Immature natural killer cell (primary cell): ENCODE data around the gene ELOA. TPM values are rescaled to one million over a fixed set of nuclear protein-coding genes. Genes with fewer than 3 reads are reported as not detected.

Source experiments
- DNase-seq, 3 donors: peaks; one replicate each; pipeline ENCODE4 v3.0.0; 2022; ENCODE audit warnings: mixed read lengths in 1 of 3
- H3K27ac Mint-ChIP-seq, 6 donors: one replicate each; pipeline ENCODE4 v1.8.0; 2020; ENCODE audit warnings: mixed read lengths in 6 of 6, mild to moderate bottlenecking in 5 of 6, inconsistent platforms in 4 of 6, moderate library complexity in 3 of 6
- H3K27me3 Mint-ChIP-seq, 3 donors: one replicate each; pipeline ENCODE4 v1.8.0; 2020 to 2021; ENCODE audit warnings: low read depth in 3 of 3, mild to moderate bottlenecking in 3 of 3, mixed read lengths in 3 of 3, moderate library complexity in 3 of 3, inconsistent platforms in 1 of 3
- H3K36me3 Mint-ChIP-seq, 3 donors: one replicate each; pipeline ENCODE4 v1.8.0; 2020; ENCODE audit warnings: mixed read lengths in 3 of 3, inconsistent platforms in 2 of 3, mild to moderate bottlenecking in 2 of 3
- H3K4me1 Mint-ChIP-seq, 2 donors: one replicate each; pipeline ENCODE4 v1.8.0; 2020; ENCODE audit warnings: inconsistent platforms in 2 of 2, mild to moderate bottlenecking in 2 of 2, mixed read lengths in 2 of 2, moderate library complexity in 1 of 2
- H3K4me3 Mint-ChIP-seq, 5 donors: one replicate each; pipeline ENCODE4 v1.8.0; 2020; ENCODE audit warnings: mild to moderate bottlenecking in 5 of 5, mixed read lengths in 5 of 5, inconsistent platforms in 3 of 5, moderate library complexity in 3 of 5
- H3K9me3 Mint-ChIP-seq, 6 donors: one replicate each; pipeline ENCODE4 v1.8.0; 2020; ENCODE audit warnings: mild to moderate bottlenecking in 6 of 6, mixed read lengths in 6 of 6, inconsistent platforms in 4 of 6, moderate library complexity in 3 of 6
- polyA plus RNA-seq, 3 donors: library from polyadenylated mRNA; unstranded; fragments of 300-500 nt; fragmentation: Illumina TruSeq; gene quantifications; one replicate each; pipeline ENCODE4 v1.2.3, GENCODE V29; 2021

ELOA gene
- polyA plus RNA-seq, 3 donors from 2014 or later, result 16.4 to 30.3 (median 19.1) TPM

GRCh38 chr1:23804183-23804835 lies 61.0 kb downstream of the ELOA start:
- peaks cover 2 to 10% (median 5%) of the 10 kb centered on the region in 3 donors for H3K27me3 Mint-ChIP-seq
- H3K9me3 Mint-ChIP-seq, result no peaks in the 10 kb centered on the region
- no peak overlapping the region for H3K4me3 Mint-ChIP-seq
- H3K36me3 Mint-ChIP-seq, result peaks cover 0 to 15% (median 0%) of the 10 kb centered on the region in 3 donors
- DNase-seq, result no peak
- H3K4me1 Mint-ChIP-seq, result peaks cover 13 to 15% of the 10 kb centered on the region in 2 donors
- peak overlapping the region in 3 of 6 donors; percentile 17 to 33 (median 28) for H3K27ac Mint-ChIP-seq

DNA sequence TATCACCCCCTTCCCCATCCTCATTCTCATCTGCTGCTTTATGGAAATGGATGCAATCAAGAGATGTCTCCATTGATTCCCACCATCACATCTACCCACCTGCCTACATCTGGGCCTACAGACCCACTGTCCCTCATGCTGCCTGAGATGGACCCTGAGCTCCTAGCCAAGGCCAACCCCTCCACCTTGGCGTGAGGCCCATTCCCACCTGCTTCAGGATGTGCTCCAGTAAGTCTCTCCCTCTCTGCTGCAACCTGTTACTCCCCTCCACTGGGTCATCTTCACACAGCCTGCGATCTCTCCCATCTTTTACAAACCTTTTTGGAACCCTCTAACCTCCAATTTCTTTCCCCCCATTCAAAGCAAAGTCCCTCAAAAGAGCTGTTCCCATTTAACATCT lies 61.8 kb downstream of the ELOA start:
- DNase-seq, result no peak
- H3K4me1 Mint-ChIP-seq, result peaks cover 11 to 12% of the 10 kb centered on the region in 2 donors
- H3K4me3 Mint-ChIP-seq, result no peak overlapping the region
- no peaks in the 10 kb centered on the region for H3K9me3 Mint-ChIP-seq
- H3K27me3 Mint-ChIP-seq, result peaks cover 2 to 10% (median 3%) of the 10 kb centered on the region in 3 donors
- H3K27ac Mint-ChIP-seq, result peak overlapping the region in 3 of 6 donors; percentile 37 to 61 (median 44)
- H3K36me3 Mint-ChIP-seq, result peaks cover 0 to 15% (median 0%) of the 10 kb centered on the region in 3 donors

DNA sequence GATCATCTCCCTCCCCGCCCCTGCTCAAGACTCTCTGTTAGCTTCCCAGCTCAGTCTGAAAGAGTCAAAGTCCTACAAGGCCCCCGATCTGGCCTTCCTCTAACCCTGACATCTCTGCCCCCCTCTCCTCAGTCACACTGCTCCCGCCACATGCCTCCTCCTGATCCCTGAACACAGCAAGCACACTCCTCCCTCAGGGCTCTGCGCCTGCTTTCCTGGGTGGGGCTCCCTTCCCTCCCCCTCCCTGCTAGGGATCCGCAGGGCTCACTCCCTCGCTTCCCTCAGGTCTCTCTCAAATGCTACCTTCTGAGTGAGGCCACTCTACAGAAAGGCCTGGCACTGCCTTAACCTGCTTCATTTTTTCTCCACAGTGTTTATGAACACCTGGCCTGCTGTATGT lies 63.0 kb downstream of the ELOA start:
- Mint-ChIP-seq H3K4me1 (peaks cover 6 to 10% of the 10 kb centered on the region in 2 donors), H3K9me3 (no peaks in the 10 kb centered on the region), H3K27ac (no peak overlapping the region), H3K36me3 (peaks cover 2 to 17% (median 5%) of the 10 kb centered on the region in 3 donors), H3K4me3 (no peak overlapping the region), H3K27me3 (peaks cover 0 to 6% (median 2%) of the 10 kb centered on the region in 3 donors)
- DNase-seq, result no peak

DNA sequence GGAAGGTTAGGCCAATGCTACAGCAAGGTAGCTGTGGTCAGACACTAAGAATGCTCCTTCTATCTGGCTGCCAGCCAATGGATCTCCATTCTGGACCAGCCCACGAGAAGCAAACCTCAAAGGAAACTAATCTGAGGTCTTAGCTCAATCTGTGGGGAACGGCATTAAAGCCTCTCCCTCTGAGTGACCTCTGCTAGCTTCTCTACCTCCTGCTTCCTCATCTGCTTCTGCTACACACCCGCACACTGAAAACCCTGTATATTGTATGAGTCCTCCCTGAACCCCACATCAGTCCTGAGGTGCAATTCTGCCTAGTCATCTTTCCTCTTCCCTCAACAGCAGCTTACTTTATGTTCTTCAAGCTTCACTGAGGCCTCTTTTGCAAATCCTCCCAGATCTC lies 64.2 kb downstream of the ELOA start:
- no peaks in the 10 kb centered on the region for H3K9me3 Mint-ChIP-seq
- peaks cover 5 to 9% of the 10 kb centered on the region in 2 donors for H3K4me1 Mint-ChIP-seq
- no peak for DNase-seq
- H3K4me3 Mint-ChIP-seq, result no peak overlapping the region
- H3K27me3 Mint-ChIP-seq, result peaks cover 0 to 6% (median 0%) of the 10 kb centered on the region in 3 donors
- peaks cover 9 to 22% (median 10%) of the 10 kb centered on the region in 3 donors for H3K36me3 Mint-ChIP-seq
- H3K27ac Mint-ChIP-seq, result no peak overlapping the region

DNA sequence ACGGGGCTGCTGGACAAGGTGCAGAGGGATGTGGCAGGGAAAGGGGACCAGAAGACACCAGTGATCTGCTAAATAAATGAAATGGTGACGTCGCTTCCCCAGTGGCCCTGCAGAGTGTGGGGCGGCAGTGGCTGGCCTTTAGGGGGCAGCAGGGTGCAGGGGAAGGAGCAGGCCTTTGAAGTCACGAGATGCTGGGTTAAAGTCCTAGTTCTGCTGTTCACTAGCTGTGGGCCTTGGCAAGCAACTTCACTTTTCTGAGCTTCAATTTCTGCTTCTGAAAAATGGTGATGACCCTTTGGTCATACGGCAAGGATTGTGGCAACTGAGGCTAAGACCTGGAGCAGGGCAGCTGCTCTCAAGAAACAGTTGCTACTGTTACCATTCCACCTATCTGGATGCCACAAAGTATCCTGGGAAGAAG lies 66.5 kb downstream of the ELOA start:
- Mint-ChIP-seq H3K36me3 (peaks cover 14 to 22% (median 16%) of the 10 kb centered on the region in 3 donors), H3K27me3 (peaks cover 0 to 6% (median 0%) of the 10 kb centered on the region in 3 donors), H3K4me3 (no peak overlapping the region), H3K27ac (peak overlapping the region in 4 of 6 donors; percentile 31 to 65 (median 56)), H3K9me3 (no peaks in the 10 kb centered on the region), H3K4me1 (peaks cover 5 to 9% of the 10 kb centered on the region in 2 donors)
- DNase-seq, result peak; percentile 72 to 79 (median 76)

DNA sequence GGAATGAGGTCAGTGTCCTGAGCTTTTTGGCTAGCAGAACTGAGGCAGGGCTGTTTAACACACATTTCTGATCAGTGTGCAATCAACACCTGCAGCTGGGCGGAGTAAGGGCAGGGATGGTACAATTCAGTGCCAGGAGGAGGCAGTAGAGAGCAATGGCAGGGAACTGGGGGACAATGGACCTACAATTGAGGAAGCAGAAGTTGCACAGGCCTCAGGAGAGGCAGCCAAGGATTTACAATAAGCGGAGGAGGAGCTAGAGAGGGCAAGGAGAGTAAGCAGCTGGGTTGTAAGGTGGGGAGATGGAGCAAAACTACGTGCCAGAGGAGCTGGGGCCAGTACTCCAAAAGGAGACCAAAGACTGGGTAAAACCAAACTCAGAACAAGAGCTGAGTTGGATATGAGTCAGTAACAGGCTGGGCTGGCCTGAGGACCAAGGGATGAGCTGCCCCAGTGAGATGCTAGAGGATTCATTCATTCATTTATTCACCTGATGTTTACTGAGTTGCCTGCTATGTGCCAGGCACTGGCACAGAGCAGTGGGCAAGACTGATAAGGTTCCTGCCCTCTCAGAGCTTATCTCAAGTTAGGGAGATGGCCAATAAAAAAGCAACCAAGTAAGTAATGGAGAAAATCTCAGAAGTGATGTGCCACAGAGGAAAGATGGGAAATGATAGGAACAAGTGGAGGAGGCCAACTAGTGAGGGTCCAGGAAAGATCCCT lies 67.7 kb downstream of the ELOA start:
- Mint-ChIP-seq H3K4me1 (peaks cover 5 to 9% of the 10 kb centered on the region in 2 donors), H3K27ac (peak overlapping the region in 3 of 6 donors; percentile 23 to 65 (median 57))

More for the DNA sequence above, 67.7 kb downstream of the ELOA start:
- DNase-seq, result peak; percentile 28 to 44 (median 28)
- H3K27me3 Mint-ChIP-seq, result peaks cover 0 to 6% (median 0%) of the 10 kb centered on the region in 3 donors
- H3K9me3 Mint-ChIP-seq, result no peaks in the 10 kb centered on the region
- no peak overlapping the region for H3K4me3 Mint-ChIP-seq
- peaks cover 14 to 18% (median 15%) of the 10 kb centered on the region in 3 donors for H3K36me3 Mint-ChIP-seq

Other genes with a start within 250 kb of the ELOA start
- gene E2F2, start 212.2 kb upstream of the ELOA start, polyA plus RNA-seq, result 1 to 10 TPM in 2 of 3 donors, under 1 TPM in 1; 0.28 to 1.3 (median 1.2) TPM
- gene ID3, start 184.0 kb upstream of the ELOA start, polyA plus RNA-seq, result 1 to 10 TPM in 1 of 3 donors, under 1 TPM in 1, not detected in 1; 0.28 to 2.5 TPM
- gene RPL11, start 51.7 kb upstream of the ELOA start, polyA plus RNA-seq, result 100 to 1,000 TPM; 524 to 763 (median 531) TPM
- gene PITHD1, start 34.9 kb downstream of the ELOA start, polyA plus RNA-seq, result 10 to 100 TPM; 62.5 to 89.2 (median 82.4) TPM
- gene LYPLA2, start 47.7 kb downstream of the ELOA start, polyA plus RNA-seq, result 100 to 1,000 TPM in 2 of 3 donors, 10 to 100 TPM in 1; 91.9 to 142 (median 117) TPM
- 10 to 100 TPM; 31.2 to 52.9 (median 39.9) TPM for gene GALE, start 57.3 kb downstream of the ELOA start, polyA plus RNA-seq
- 10 to 100 TPM; 32.8 to 57.9 (median 36.2) TPM for gene HMGCL, start 82.0 kb downstream of the ELOA start, polyA plus RNA-seq
- gene FUCA1, start 124.8 kb downstream of the ELOA start, polyA plus RNA-seq, result 10 to 100 TPM; 24.3 to 27.7 (median 26.1) TPM
- 10 to 100 TPM in 1 of 3 donors, 1 to 10 TPM in 2; 7.4 to 10.7 (median 9.5) TPM for gene CNR2, start 169.9 kb downstream of the ELOA start, polyA plus RNA-seq
- 100 to 1,000 TPM in 2 of 3 donors, 10 to 100 TPM in 1; 89.9 to 118 (median 104) TPM for gene PNRC2, start 216.4 kb downstream of the ELOA start, polyA plus RNA-seq
- gene SRSF10, start 236.9 kb downstream of the ELOA start, polyA plus RNA-seq, result 100 to 1,000 TPM in 1 of 3 donors, 10 to 100 TPM in 2; 87.7 to 113 (median 95.0) TPM